Measurements from ENCODE around the gene LMNB1.

DNA sequence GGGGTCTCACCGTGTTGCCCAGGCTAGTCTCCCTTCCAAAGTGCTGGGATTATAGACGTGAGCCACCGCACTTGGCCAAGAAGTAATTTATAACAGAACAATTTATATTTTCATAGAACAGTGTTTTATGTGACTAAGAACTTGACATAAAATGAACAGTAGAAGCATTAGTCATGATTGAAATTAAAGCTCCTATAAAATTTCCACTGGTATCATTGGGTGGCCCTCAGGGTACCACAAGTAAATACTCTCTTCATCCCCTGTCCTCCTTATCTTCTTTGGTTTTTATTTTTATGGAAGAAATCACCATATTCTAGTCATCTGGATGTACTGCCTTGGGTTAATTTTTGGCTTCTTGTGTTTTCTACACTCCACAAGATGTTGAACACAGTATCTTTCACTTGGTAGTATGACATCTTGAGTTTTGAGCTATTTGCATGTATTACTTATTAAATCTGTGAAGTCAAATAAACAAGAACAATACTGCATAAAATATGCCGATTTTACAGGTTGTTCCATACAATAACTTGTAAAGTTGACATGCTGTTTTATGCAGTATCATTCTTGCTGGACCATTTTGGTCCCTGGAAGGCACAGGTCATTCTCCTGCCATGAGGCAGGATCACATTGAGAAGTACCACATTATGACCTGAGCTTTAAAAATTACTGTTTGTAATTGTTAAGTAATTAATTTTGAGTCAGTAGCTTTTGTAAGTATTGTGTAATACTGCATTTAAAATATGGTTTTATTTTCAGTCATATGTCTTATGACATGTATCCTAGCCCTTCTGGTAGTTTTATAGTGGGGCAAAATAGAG, 24.4 kb downstream of the LMNB1 start:
- TF ChIP-seq, protein P1, sequence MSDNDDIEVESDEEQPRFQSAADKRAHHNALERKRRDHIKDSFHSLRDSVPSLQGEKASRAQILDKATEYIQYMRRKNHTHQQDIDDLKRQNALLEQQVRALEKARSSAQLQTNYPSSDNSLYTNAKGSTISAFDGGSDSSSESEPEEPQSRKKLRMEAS (IDR thresholded peaks at IDR 0.05) = no peak
- TF ChIP-seq RAD21 (IDR thresholded peaks at IDR 0.05; ENCODE audit: low read depth) (no peak), FOXM1 (IDR thresholded peaks at IDR 0.05; ENCODE audit: borderline replicate concordance, low read depth) (no peak), CEBPB (IDR thresholded peaks at IDR 0.05) (no peak), CREB1 (IDR thresholded peaks at IDR 0.05; ENCODE audit: low read depth) (no peak), EP300 (IDR thresholded peaks at IDR 0.05; ENCODE audit: borderline replicate concordance) (no peak), TCF12 (IDR thresholded peaks at IDR 0.05; ENCODE audit: low read depth) (no peak), TEAD4 (IDR thresholded peaks at IDR 0.05) (no peak)
